Dendritic cell treated with granulocyte-macrophage colony-stimulating factor and Interleukin-4, amounts not matched to agents 40 ng/mL and 50 ng/mL, for 4 days (primary cell): ENCODE results near the gene MTLN.
"Not testable (repeated sequence)": the region's sequence is repeated elsewhere in the genome, so short reads cannot be mapped to it uniquely, and the experiment has no call there.

ENCODE experiments used
- H3K27ac Mint-ChIP-seq: one replicate; pipeline ENCODE4 v1.8.0; 2022; ENCODE audit warnings: mild to moderate bottlenecking, mixed read lengths
- H3K27me3 Mint-ChIP-seq: one replicate; pipeline ENCODE4 v1.8.0; 2022; ENCODE audit warnings: mild to moderate bottlenecking, mixed read lengths
- H3K36me3 Mint-ChIP-seq: one replicate; pipeline ENCODE4 v1.8.0; 2022; ENCODE audit warnings: low read depth, mixed read lengths
- H3K4me1 Mint-ChIP-seq: one replicate; pipeline ENCODE4 v1.8.0; 2022; ENCODE audit warnings: low read depth, mixed read lengths
- H3K4me3 Mint-ChIP-seq: one replicate; pipeline ENCODE4 v1.8.0; 2022; ENCODE audit warnings: mild to moderate bottlenecking, moderate library complexity, mixed read lengths
- H3K9me3 Mint-ChIP-seq: one replicate; pipeline ENCODE4 v1.8.0; 2022; ENCODE audit warnings: mixed read lengths
- intact Hi-C: fragments of 100-400 bp; cut with micrococcal nuclease; formaldehyde crosslinking; loops from one replicate; pipeline ENCODE4 v1.15.0; 2022

MTLN gene

DNA sequence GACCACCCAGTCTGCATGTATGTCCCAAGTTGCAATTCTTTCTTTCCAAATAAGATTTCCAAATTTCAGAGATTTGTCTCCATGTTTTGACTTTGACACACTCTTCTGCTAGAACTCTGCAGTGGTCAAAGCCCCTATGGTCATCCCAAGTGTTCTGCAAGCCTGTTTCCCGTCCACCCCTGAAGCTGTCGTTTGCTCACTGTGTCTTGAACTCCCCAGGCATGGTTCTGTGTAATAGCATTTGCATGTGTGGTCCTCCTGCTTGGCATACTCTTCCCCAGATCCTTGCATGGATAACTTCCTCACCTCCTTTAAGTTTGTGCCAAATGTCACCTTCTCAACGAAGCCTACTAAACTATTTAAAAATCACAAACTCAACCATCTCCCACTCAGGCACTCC is 3.9 kb upstream of the MTLN start:
- Mint-ChIP-seq H3K27ac (no peak overlapping the region), H3K36me3 (peaks cover 8% of the 10 kb centered on the region), H3K4me3 (no peak overlapping the region), H3K4me1 (no peaks in the 10 kb centered on the region), H3K27me3 (peaks cover 38% of the 10 kb centered on the region), H3K9me3 (no peaks in the 10 kb centered on the region)
- intact Hi-C loops = no loop called here

DNA sequence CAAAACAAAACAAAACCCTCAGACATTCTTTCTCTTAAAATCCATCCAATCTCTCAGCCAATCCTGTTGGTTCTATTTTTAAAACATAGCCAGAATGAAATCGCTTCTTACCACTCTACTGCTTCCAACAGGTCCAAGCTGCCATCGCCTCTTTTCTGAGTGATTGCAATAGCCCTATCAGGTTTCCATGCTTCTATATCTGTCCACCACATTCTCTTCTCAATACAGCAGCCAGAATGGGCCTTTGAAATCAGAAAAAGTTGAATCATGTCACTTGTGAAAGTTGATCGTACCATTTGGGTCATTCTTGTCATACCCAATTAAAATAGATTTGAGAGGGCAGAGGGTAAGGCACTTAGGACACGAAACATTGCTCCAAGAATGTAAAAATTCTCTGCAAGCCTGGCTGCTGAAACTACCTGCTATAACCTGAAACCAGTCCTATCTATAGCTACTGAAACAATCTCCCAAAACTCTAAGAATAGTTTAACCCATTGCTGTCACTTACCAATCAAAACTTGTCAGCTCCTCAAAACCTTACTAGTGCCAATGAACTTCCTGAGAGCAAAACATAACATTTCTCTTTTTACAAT is 3.3 kb upstream of the MTLN start:
- no peak overlapping the region for H3K27ac Mint-ChIP-seq
- no peaks in the 10 kb centered on the region for H3K9me3 Mint-ChIP-seq
- H3K36me3 Mint-ChIP-seq = peaks cover 8% of the 10 kb centered on the region
- H3K4me3 Mint-ChIP-seq = no peak overlapping the region
- peaks cover 38% of the 10 kb centered on the region for H3K27me3 Mint-ChIP-seq
- H3K4me1 Mint-ChIP-seq = no peaks in the 10 kb centered on the region
- intact Hi-C loops = no loop called here

DNA sequence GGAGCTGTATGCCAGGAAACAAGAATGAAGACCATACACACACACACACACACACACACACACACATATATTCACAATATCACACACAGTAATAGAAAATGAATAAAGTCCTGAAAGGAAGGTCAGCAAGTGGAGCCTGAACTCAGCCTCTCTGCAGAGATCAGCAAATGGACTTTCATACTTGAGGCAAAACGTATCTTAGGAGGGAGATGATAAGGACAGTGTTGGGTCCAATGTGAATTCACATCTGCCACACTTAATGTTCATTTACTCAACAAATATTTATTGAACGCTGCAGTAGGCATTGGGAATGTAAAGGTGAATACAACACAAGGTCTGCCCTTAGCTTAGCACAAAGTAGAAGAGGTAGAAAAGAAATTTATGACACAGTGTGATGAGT is 2.7 kb upstream of the MTLN start:
- Mint-ChIP-seq H3K4me3 (no peak overlapping the region), H3K27ac (no peak overlapping the region), H3K27me3 (peaks cover 34% of the 10 kb centered on the region), H3K4me1 (peaks cover under 1% of the 10 kb centered on the region), H3K9me3 (no peaks in the 10 kb centered on the region), H3K36me3 (peaks cover 13% of the 10 kb centered on the region)
- intact Hi-C loops = no loop called here

DNA sequence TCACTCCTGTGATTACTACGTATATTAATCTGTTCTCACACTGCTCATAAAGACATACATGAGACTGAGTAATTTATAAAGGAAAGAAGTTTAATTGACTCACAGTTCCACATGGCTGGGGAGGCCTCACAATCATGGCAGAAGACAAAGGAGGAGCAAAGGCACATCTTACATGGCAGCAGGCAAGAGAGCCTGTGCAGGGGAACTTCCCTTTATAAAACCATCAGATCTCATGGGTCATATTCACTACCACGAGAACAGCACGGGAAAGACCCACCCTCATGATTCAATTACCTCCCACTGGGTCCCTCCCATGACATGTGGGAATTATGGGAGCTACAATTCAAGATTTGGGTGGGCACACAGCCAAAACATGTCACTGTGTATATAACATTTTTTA is 1.2 kb upstream of the MTLN start:
- H3K9me3 Mint-ChIP-seq, H3K4me3 Mint-ChIP-seq, H3K4me1 Mint-ChIP-seq, intact Hi-C loops, H3K27ac Mint-ChIP-seq: not testable (repeated sequence)
- Mint-ChIP-seq H3K27me3 (peaks cover 24% of the 10 kb centered on the region), H3K36me3 (peaks cover 27% of the 10 kb centered on the region)

DNA sequence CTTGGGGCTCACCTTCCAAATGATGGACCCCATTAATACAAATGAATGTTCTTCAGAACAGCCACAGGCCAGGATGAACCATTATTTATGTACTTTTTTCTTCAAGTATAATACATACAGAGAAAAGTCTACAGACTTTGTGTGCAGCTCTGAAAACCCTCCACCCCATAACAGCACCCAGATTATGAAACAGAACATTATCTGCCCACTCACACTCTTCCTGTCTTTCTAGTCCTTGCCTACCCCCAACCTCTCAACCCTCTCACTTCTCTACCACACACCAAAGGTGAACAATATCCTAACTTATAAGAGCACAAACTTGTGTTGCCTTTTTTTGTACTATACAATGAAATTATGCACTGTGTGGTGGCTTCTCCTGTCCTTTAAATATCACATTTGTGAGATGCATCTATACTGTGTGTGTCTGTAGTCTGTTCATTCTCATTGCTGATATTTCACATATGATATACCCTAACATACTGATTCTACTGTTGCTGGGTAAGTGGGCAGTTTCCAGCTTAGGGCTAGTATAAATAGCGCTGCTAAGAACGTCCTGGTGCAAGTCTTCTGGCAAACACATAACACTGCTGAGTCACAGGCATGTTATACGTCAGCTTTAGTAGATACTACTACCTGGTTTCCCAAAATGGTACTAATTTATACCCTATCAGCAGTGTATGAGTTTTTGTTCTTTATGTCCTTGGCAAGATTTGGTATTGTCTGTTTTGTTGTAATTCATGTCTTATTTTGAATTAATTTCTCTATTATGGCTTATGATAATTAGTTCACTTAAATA is 6.5 kb downstream of the MTLN start:
- peaks cover 6% of the 10 kb centered on the region for H3K27me3 Mint-ChIP-seq
- no peak overlapping the region for H3K4me3 Mint-ChIP-seq
- H3K4me1 Mint-ChIP-seq = peaks cover 26% of the 10 kb centered on the region
- H3K27ac Mint-ChIP-seq = no peak overlapping the region
- H3K9me3 Mint-ChIP-seq = no peaks in the 10 kb centered on the region
- intact Hi-C loops = no loop called here
- peaks cover 19% of the 10 kb centered on the region for H3K36me3 Mint-ChIP-seq

DNA sequence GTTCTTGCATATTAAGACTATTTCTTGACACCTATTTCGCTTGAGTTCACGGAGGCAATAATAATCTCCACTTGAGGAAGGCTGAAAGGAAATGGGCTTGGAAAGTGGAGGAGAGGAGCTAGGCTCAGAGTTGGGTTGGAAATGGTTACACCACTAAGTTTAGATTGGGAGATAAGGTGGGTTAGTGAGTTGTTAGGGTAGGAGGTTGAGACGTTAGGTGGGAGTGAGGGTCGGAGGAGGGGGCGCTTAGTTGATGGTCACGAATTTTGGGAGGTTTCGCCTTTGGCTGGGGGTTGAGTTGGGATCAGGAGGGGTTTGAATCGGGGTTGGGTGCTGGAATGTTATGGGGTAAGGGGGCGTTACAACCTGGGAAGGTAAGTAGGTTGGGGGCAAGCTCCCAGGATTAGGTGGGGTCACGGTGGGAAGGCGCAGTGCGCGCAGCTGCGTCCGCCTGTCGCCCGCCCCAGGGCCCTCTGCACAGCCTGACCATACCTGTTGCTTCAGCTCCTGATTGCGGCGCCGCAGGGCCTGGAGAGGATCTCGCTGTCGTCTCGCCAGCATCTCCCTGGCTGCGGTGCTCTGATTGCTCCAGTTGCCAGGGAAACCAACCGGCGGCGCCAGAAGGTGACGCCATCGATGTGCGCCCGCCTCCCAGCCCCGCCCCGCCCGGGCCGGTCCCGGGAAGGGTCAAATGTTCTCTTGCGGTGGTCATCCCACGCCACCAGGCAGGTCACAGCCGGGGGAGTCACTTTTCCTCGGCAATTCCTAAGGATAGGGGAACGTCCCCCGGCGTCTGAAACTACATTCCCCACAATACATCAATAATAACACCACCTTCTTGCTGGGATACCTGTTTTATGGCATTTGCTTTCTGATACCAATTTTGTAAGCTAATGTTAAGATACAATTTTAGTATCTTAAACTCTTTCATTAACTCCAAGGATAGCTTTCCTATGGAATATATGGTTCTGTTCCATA is 7.7 kb downstream of the MTLN start, which contains the start of gene NPHP1:
Gene NPHP1, minus strand, starts transcription at position 606 of the 978 bp plus-strand sequence. Its CDS starts 45 bp downstream, at position 561.
- peaks cover 6% of the 10 kb centered on the region for H3K27me3 Mint-ChIP-seq
- H3K36me3 Mint-ChIP-seq = peaks cover 10% of the 10 kb centered on the region
- H3K27ac Mint-ChIP-seq = peak within 1 kb of the TSS; percentile 80
- H3K4me3 Mint-ChIP-seq = peak within 1 kb of the TSS; percentile 78
- H3K4me1 Mint-ChIP-seq = peaks cover 22% of the 10 kb centered on the region
- no peaks in the 10 kb centered on the region for H3K9me3 Mint-ChIP-seq
- intact Hi-C loops = no loop called here

DNA sequence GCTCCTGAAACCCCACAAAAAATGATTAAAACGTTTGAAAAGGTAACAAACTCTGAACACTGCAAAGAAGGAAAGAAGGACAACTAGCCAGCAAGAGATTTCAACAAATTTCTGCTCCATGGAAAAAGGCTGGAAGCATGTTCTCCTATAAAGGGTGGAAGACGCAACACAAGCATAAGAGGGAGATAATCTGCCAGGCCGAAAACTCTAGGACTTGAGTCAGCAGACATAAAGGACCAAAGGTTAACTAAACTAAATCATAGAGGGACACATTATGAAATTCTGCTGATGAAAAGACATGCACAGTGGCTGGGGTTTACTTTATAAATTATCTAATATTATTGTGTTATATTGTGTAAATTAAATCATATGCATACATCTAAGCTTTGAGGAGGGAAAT is 14.3 kb downstream of the MTLN start:
- Mint-ChIP-seq H3K36me3 (no peaks in the 10 kb centered on the region), H3K27ac (no peak overlapping the region), H3K9me3 (no peaks in the 10 kb centered on the region), H3K4me3 (no peak overlapping the region), H3K4me1 (no peaks in the 10 kb centered on the region), H3K27me3 (no peaks in the 10 kb centered on the region)
- intact Hi-C loops = no loop called here

DNA sequence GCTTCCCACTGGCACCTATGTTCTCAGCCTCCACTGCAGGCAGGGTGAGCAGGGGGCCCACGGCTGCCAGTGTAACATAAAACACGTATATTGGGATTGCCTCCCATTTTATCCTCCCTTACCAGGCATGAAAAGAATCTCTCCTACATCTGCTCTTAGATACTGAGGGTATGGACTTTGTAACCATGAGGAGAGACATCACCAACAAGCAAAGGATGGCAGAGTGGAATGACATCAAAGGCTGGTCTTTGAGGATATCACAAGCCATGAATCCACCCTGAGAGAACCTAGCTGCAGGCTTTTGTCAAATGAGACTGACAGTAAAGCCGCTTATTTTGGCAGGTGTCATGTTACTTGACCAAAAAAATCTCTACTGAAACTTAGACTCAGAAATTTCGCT is 14.9 kb downstream of the MTLN start:
- no peaks in the 10 kb centered on the region for H3K4me1 Mint-ChIP-seq
- H3K36me3 Mint-ChIP-seq = no peaks in the 10 kb centered on the region
- intact Hi-C loops = no loop called here
- no peak overlapping the region for H3K27ac Mint-ChIP-seq
- no peak overlapping the region for H3K4me3 Mint-ChIP-seq
- H3K27me3 Mint-ChIP-seq = no peaks in the 10 kb centered on the region
- no peaks in the 10 kb centered on the region for H3K9me3 Mint-ChIP-seq

DNA sequence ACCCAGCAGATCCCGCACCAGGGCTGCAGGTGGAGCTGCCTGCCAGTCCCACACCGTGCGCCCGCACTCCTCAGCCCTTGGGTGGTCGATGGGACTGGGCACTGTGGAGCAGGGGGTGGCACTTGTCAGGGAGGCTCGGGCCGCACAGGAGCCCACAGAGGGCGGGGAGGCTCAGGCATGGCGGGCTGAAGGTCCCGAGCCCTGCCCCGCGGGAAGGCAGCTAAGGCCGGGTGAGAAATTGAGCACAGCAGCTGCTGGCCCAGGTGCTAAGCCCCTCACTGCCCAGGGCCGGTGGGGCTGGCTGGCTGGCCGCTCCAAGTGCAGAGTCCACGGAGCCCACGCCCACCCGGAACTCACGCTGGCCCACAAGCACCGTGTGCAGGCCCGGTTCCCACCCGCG is 22.2 kb downstream of the MTLN start:
- H3K4me3 Mint-ChIP-seq, H3K27ac Mint-ChIP-seq, H3K36me3 Mint-ChIP-seq, H3K27me3 Mint-ChIP-seq, intact Hi-C loops, H3K4me1 Mint-ChIP-seq: not testable (repeated sequence)
- peaks cover 28% of the 10 kb centered on the region for H3K9me3 Mint-ChIP-seq

DNA sequence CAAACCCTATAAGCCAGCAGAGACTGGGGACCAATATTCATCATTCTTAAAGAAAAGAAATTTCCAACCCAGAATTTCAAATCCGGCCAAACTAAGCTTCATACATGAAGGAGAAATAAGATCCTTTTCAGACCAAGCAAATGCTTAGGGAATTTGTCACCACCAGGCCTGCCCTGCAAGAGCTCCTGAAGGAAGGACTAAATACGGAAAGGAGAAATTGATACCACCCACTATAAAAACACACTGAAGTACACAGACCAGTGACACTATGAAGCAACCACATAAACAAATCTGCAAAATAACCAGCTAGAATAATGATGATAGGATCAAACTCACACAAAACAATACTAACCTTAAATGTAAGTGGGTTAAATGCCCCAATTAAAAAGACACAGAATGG is 29.9 kb downstream of the MTLN start:
- Mint-ChIP-seq H3K27ac (no peak overlapping the region), H3K27me3 (no peaks in the 10 kb centered on the region), H3K36me3 (no peaks in the 10 kb centered on the region), H3K4me3 (no peak overlapping the region), H3K9me3 (peaks cover 51% of the 10 kb centered on the region), H3K4me1 (no peaks in the 10 kb centered on the region)
- intact Hi-C loops = no loop called here

DNA sequence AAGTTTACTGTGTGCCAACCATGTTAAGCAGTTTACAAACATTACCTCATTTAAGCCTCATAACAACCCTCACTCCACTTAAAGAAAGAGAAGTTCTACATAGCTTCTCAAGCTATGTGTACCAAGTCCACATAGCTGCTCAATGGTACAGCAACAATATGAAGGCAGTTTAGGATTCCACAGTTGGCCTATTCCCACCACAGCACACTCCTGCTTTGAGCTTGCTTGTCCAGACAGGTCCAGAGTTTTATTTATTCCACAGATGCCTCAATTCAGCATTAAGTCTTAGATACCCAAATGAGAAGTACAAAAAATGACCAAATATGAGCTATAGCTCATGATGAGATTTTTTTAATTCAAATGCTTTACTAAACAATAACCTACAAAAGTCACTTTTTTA is 32.3 kb downstream of the MTLN start:
- intact Hi-C loops = no loop called here
- H3K27me3 Mint-ChIP-seq = no peaks in the 10 kb centered on the region
- H3K36me3 Mint-ChIP-seq = no peaks in the 10 kb centered on the region
- no peaks in the 10 kb centered on the region for H3K4me1 Mint-ChIP-seq
- no peak overlapping the region for H3K4me3 Mint-ChIP-seq
- peaks cover 38% of the 10 kb centered on the region for H3K9me3 Mint-ChIP-seq
- H3K27ac Mint-ChIP-seq = no peak overlapping the region

DNA sequence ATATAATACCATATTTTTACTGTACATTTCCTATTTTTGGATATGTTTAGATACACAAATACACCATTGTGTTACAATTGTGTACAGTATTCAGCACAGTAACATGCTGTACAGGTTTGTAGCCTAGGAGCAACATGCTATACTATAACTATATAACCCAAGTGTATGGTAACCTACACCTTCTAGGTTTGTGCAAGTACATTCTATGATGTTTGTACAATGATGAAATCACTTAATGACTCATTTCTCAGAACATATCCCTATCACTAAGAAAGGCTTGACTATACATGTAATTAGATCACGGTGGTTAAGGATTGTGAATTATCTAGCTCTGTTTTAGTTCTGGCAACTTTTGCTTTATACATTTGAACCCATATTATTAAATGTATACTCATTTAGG is 38.8 kb downstream of the MTLN start:
- Mint-ChIP-seq H3K36me3 (no peaks in the 10 kb centered on the region), H3K9me3 (no peaks in the 10 kb centered on the region), H3K27me3 (peaks cover 2% of the 10 kb centered on the region), H3K4me1 (no peaks in the 10 kb centered on the region), H3K27ac (no peak overlapping the region), H3K4me3 (no peak overlapping the region)
- intact Hi-C loops = no loop called here

DNA sequence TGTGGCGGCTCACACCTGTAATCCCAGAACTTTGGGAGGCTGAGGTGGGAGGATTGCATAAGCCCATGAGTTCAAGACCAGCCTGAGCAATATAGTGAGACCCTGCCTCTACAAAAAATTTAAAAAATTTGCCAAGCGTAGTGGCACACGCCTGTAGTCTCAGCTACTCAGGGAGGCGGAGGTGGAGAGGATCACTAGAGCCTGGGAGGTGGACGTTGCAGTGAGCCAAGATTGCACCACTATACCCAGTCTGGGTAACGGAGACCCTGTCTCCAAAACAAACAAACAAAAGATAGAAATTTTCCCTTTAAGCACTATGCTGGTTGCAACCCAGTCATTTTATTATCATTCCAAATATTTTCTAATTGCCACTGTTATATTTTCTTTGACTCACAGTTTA is 39.8 kb downstream of the MTLN start:
- no peak overlapping the region for H3K4me3 Mint-ChIP-seq
- H3K27me3 Mint-ChIP-seq = peaks cover 2% of the 10 kb centered on the region
- no peaks in the 10 kb centered on the region for H3K9me3 Mint-ChIP-seq
- H3K4me1 Mint-ChIP-seq = no peaks in the 10 kb centered on the region
- intact Hi-C loops = no loop called here
- no peaks in the 10 kb centered on the region for H3K36me3 Mint-ChIP-seq
- no peak overlapping the region for H3K27ac Mint-ChIP-seq

DNA sequence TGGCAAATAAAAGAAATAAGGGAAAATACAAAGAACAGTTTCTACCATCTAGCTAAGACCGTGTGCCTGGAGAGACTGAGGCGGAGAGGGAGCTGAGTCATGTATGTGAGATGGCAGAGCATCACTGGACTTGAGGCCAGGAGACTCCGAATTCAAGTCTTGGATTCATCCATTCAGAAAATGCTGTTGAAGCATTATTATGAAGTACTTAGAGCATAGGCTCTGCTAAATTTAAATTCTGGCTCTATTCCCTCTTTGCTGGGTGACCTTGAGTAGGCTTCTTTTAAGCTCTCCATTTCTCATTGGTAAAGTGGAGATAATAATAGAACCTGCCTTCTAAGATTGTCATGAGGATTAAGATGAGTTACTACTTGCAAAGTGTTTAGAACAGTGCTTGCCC is 42.2 kb downstream of the MTLN start:
- no peak overlapping the region for H3K4me3 Mint-ChIP-seq

More for the DNA sequence above, 42.2 kb downstream of the MTLN start:
- H3K9me3 Mint-ChIP-seq = no peaks in the 10 kb centered on the region
- H3K36me3 Mint-ChIP-seq = no peaks in the 10 kb centered on the region
- intact Hi-C loops = no loop called here
- no peaks in the 10 kb centered on the region for H3K4me1 Mint-ChIP-seq
- H3K27me3 Mint-ChIP-seq = peaks cover 2% of the 10 kb centered on the region
- no peak overlapping the region for H3K27ac Mint-ChIP-seq
